HG03039 (cell line): ENCODE data around the gene KIF1B.
"Not testable (repeated sequence)": the region's sequence is repeated elsewhere in the genome, so short reads cannot be mapped to it uniquely, and the experiment has no call there.

Experiments used
- ATAC-seq: cut with Tn5 transposase; IDR thresholded peaks from one replicate; pipeline ENCODE4 v1.9.1; 2021; ENCODE audit warnings: mild to moderate bottlenecking, moderate library complexity; ENCODE audit not compliant: unreplicated experiment

KIF1B gene

GRCh38 chr1:10380594-10381275, 170.4 kb downstream of the KIF1B start:
- no peak for ATAC-seq

DNA sequence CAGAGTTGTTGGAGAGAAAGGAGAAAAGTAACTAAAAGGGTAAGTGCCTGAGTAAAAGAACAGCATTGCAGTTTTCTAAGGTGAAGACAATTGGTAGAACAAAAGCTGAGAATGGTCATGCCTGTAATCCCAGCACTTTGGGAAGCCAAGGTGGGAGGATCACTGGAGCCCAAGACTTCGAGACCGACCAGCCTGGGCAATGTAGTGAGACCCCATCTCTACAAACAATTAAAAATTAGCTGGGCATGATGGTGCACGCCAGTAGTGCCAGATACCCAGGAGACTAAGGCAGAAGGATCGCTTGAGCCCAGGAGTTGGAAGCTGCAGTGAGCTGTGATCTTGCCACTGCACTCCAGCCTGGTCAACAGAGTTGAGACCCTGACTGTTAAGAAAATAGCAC, 173.3 kb downstream of the KIF1B start:
- no peak for ATAC-seq

GRCh38 chr1:10384219-10384618, 173.8 kb downstream of the KIF1B start:
- no peak for ATAC-seq

GRCh38 chr1:10386761-10387676, 176.6 kb downstream of the KIF1B start:
- ATAC-seq, result no peak

- no peak for ATAC-seq
These were observed 177.5 kb downstream of the KIF1B start for GRCh38 chr1:10387677-10388386.

GRCh38 chr1:10388387-10388715, 178.0 kb downstream of the KIF1B start:
- ATAC-seq, result no peak

GRCh38 chr1:10389271-10389973, 179.1 kb downstream of the KIF1B start:
- no peak for ATAC-seq

DNA sequence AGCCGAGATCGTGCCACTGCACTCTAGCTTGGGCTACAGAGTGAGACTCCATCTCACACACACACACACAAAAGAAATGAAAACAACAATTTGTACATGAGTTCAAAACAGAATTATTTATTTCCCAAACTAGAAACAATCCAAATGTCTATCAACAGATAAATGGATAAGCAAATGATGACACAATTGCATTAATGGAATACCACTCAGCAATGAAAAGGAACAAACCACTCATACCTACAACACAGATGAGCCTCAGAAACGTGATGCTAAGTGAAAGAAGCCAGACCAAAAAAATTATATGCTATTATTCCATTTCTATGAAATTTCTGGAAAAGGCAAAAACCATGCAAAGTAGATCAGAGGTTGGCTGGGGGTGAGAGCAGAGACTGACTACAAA, 186.5 kb downstream of the KIF1B start:
- ATAC-seq, result no peak

- ATAC-seq, result no peak
These were observed 187.9 kb downstream of the KIF1B start for GRCh38 chr1:10398278-10398733.

- ATAC-seq, result peak; percentile 93
These were observed 188.5 kb downstream of the KIF1B start, which contains the start of gene PGD for GRCh38 chr1:10398734-10399443. TSS of gene PGD (plus strand) at chr1:10399064. CDS start at chr1:10399118, 54 bp downstream.

- ATAC-seq, result no peak
These were observed 189.1 kb downstream of the KIF1B start for GRCh38 chr1:10399444-10399941.

- ATAC-seq, result no peak
These were observed 189.6 kb downstream of the KIF1B start for GRCh38 chr1:10400013-10400412.

DNA sequence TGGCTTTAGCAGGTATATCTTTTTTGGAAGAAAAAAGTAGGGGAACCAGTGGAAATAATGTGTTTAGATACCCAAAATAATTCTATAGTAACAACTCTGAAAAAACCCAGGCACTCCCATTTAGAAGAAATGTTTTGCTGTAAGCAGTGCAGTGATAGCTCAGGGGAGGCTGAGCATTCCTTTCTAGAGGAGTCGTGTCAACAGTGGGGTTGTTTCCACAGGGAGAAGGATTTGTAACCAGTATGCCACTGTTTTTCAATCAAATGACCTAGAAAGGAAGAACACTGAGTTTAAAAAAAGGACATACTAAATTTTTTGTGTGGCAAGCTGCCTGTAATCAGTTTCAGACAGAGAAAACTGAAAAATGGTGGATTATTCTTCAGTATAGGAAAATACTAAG, 190.9 kb downstream of the KIF1B start:
- ATAC-seq, result no peak

DNA sequence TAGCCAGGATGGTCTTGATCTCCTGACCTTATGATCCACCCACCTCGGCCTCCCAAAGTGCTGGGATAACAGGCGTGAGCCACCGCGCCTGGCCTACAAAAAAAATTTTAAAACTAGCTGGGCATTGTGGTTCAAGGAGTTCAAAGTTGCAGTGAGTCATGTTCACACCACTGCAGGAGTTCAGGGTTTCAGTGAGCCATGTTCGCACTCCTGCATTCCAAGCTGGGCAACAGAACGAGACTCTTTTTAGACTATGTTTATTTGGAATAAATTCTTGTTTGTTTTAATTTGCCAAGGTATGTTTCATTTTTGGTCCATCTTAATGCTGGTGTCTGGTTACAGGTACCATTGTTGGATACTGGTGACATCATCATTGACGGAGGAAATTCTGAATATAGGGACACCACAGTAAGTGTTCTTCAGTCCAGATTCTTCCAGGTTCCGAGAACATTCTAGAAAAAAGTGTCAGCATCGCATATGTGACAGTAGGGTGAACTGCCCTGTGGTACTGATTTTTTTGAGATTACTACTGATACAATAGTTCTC, 192.4 kb downstream of the KIF1B start:
- ATAC-seq, result no peak

DNA sequence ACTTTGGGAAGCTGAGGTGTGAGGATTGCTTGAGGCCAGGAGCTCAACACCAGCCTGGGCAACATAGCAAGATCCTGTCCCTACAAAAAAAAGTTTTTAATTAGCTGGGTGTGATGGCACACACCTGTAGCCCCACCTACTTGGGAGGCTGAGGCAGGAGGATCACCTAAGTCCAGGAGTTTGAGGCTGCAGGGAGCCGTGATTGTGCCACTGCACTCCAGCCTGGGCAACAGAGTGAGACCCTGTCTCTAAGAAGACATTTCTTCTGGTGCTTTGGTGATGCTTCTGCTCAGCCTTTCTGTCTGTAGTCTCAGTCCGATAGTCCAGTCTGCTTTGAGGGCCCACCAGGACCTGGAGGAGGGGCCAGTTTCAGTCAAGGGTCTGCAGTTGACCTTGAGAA, 196.8 kb downstream of the KIF1B start:
- ATAC-seq, result no peak

DNA sequence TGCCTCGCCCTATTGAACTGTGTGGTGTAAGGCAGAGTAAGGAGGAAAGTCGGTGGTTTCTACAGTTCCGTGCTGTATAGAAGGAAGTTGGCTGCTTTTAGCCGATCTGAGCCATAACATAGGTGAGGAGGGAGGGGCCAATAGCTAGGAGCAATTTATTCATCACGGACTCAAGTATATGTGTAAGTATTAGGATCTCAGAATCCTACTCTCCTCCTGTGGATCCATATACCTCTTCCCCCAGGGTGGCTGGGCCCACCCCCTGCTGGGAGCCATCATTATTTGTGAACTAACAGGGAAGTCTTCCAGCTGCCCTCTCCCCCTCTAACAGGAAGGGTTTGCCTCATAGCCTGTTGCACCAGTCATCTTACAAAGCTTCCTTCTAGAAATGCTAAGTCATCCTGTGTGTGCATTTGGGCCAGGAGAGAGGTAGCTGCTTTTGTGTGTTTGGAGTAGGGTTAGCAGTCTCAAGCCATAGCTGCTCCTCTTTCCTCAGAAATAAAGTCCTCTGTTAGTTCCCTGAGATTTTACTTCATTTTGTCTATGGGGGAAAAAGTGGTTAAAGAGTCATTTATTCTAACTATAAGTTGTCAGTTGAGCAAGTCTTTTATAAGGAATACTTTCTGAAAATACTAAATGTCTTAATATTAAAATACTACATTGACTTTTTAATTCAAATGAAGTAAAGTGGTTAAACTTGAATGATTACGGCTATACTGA, 205.0 kb downstream of the KIF1B start:
- ATAC-seq, result no peak

DNA sequence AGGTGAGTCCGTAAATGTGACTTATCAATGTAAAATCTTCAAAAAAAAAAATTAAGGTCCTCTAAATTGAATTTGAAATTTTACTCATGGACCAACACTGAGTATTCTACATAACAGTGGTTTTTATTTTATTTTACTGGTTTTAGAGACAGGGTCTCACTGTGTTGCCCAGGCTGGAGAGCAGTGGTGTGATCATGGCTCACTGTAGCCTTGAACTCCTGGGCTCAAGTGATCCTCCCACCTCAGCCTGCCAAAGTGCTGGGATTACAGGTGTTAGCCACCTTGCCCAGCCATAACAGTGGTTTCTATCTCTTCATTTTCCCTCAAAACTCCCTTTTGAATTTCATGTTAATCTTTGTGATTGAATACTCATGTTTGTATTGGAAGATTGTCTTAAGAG, 205.6 kb downstream of the KIF1B start:
- ATAC-seq, result not testable (repeated sequence)

GRCh38 chr1:10418741-10419140, 208.4 kb downstream of the KIF1B start:
- ATAC-seq, result not testable (repeated sequence)

- no peak for ATAC-seq
These were observed 209.0 kb downstream of the KIF1B start for GRCh38 chr1:10419351-10419750.
